OCI-LY3 (cell line): ENCODE data around the gene TUBA1B.

Source experiments
- H2AFZ ChIP-seq: fragments of 200-600, 300-600 bp; shearing (Covaris generic); 2 replicates; pipeline ENCODE4 v1.6.0; 2014; ENCODE audit warnings: antibody characterized with exemption, low read depth, low read length
- H3K27ac ChIP-seq: fragments of 200-600, 300-600 bp; sonication (generic); 2 replicates; pipeline ENCODE4 v1.5.1; 2014; ENCODE audit warnings: mild to moderate bottlenecking, low read length, moderate library complexity, mixed read lengths
- H3K27me3 ChIP-seq: fragments of 200-600, 300-600 bp; sonication (generic); 2 replicates; pipeline ENCODE4 v1.6.1; 2014; ENCODE audit warnings: low read depth, low read length, mixed read lengths
- H3K36me3 ChIP-seq: fragments of 200-600, 300-600 bp; sonication (generic); replicated peaks from 2 replicates; pipeline ENCODE3; 2014; ENCODE audit warnings: low read depth, low read length, mixed read lengths
- H3K4me1 ChIP-seq: fragments of 300-600, 200-600 bp; sonication (generic); 2 replicates; pipeline ENCODE4 v1.6.1; 2014; ENCODE audit warnings: low read length, mixed read lengths
- H3K4me2 ChIP-seq: fragments of 200-600, 300-600 bp; sonication (generic); 2 replicates; pipeline ENCODE4 v1.6.1; 2014; ENCODE audit warnings: low read length, mixed read lengths
- H3K4me3 ChIP-seq: fragments of 300-600, 200-600 bp; sonication (generic); 2 replicates; pipeline ENCODE4 v1.5.1; 2014; ENCODE audit warnings: antibody characterized with exemption, mild to moderate bottlenecking, low read length, moderate library complexity
- H3K79me2 ChIP-seq: fragments of 300-600, 200-600 bp; shearing (Covaris generic); 2 replicates; pipeline ENCODE4 v1.6.1; 2014; ENCODE audit warnings: mild to moderate bottlenecking, low read length, mixed read lengths
- H3K9ac ChIP-seq: fragments of 300-600, 200-600 bp; shearing (Covaris generic); 2 replicates; pipeline ENCODE4 v1.6.0; 2014; ENCODE audit warnings: mild to moderate bottlenecking, low read length, moderate library complexity
- H3K9me3 ChIP-seq: fragments of 200-600, 300-600 bp; shearing (Covaris generic); 2 replicates; pipeline ENCODE4 v1.6.1; 2014; ENCODE audit warnings: low read length, mixed read lengths; ENCODE audit not compliant: insufficient read depth
- H4K20me1 ChIP-seq: fragments of 200-600, 300-600 bp; sonication (generic); 2 replicates; pipeline ENCODE4 v1.6.1; 2016; ENCODE audit warnings: low read length, mixed read lengths; ENCODE audit not compliant: insufficient read depth
- CTCF ChIP-seq: fragments of 200-600, 300-600 bp; sonication (generic); IDR thresholded peaks from 2 replicates; pipeline ENCODE4 v1.5.1; 2014; ENCODE audit warnings: antibody characterized with exemption, low read length, low read depth
- EZH2phosphoT487 ChIP-seq: fragments of 200-600 bp; shearing (Covaris generic); IDR thresholded peaks from 2 replicates; pipeline ENCODE4 v1.6.1; 2018; ENCODE audit warnings: antibody characterized with exemption, mixed run types, low read depth

Gene TUBA1B

GRCh38 chr12:49089821-49090773 is 41.1 kb downstream of the TUBA1B start:
- no peaks in the 10 kb centered on the region for H3K36me3 ChIP-seq
- H3K9ac ChIP-seq: peak overlapping the region; percentile 12; the same call in 1 of the 2 replicates
- H3K4me1 ChIP-seq: peaks cover 27% of the 10 kb centered on the region
- H3K4me2 ChIP-seq: peak overlapping the region; percentile 80
- H2AFZ ChIP-seq: peak overlapping the region; percentile 41; the same call in 1 of the 2 replicates
- no peaks in the 10 kb centered on the region for H4K20me1 ChIP-seq
- no peak overlapping the region for H3K27ac ChIP-seq
- H3K27me3 ChIP-seq: peaks cover 53% of the 10 kb centered on the region
- peak overlapping the region; percentile 74 for H3K4me3 ChIP-seq
- TF ChIP-seq EZH2phosphoT487 (no peak), CTCF (peak; percentile 48)
- H3K79me2 ChIP-seq: no peaks in the 10 kb centered on the region
- H3K9me3 ChIP-seq: no peaks in the 10 kb centered on the region

- no peaks in the 10 kb centered on the region for H4K20me1 ChIP-seq
- no peak for TF ChIP-seq EZH2phosphoT487
- no peak for TF ChIP-seq CTCF
Measured at GRCh38 chr12:49088932-49089330, 42.3 kb downstream of the TUBA1B start.

GRCh38 chr12:49088150-49088931 is 42.9 kb downstream of the TUBA1B start:
- H3K27ac ChIP-seq: no peak overlapping the region
- peak overlapping the region; percentile 89 for H3K4me2 ChIP-seq
- peak overlapping the region; percentile 46 for H3K9ac ChIP-seq
- TF ChIP-seq EZH2phosphoT487 (no peak), CTCF (peak; percentile 79)
- no peaks in the 10 kb centered on the region for H3K36me3 ChIP-seq
- peaks cover 20% of the 10 kb centered on the region for H3K4me1 ChIP-seq
- peak overlapping the region; percentile 71 for H3K4me3 ChIP-seq
- H4K20me1 ChIP-seq: no peaks in the 10 kb centered on the region
- H3K27me3 ChIP-seq: peaks cover 37% of the 10 kb centered on the region
- H3K9me3 ChIP-seq: no peaks in the 10 kb centered on the region
- H2AFZ ChIP-seq: peak overlapping the region; percentile 99
- H3K79me2 ChIP-seq: no peaks in the 10 kb centered on the region

More at GRCh38 chr12:49088932-49089330, 42.3 kb downstream of the TUBA1B start:
- no peak overlapping the region for H3K9ac ChIP-seq
- 0 out of 2 replicates have a peak overlapping the region, but pooled peaks have one; percentile 99 for H2AFZ ChIP-seq
- peaks cover 42% of the 10 kb centered on the region for H3K27me3 ChIP-seq
- H3K4me3 ChIP-seq: peak overlapping the region; percentile 71; the same call in 1 of the 2 replicates
- no peaks in the 10 kb centered on the region for H3K9me3 ChIP-seq
- H3K4me1 ChIP-seq: peaks cover 26% of the 10 kb centered on the region
- peak overlapping the region; percentile 89 for H3K4me2 ChIP-seq
- no peaks in the 10 kb centered on the region for H3K79me2 ChIP-seq
- H3K36me3 ChIP-seq: no peaks in the 10 kb centered on the region
- H3K27ac ChIP-seq: no peak overlapping the region

- H3K4me1 ChIP-seq: peaks cover 10% of the 10 kb centered on the region
- H4K20me1 ChIP-seq: no peaks in the 10 kb centered on the region
- H3K79me2 ChIP-seq: no peaks in the 10 kb centered on the region
- no peaks in the 10 kb centered on the region for H3K9me3 ChIP-seq
- H3K27me3 ChIP-seq: peaks cover 17% of the 10 kb centered on the region
- H3K36me3 ChIP-seq: no peaks in the 10 kb centered on the region
- H3K9ac ChIP-seq: no peak overlapping the region
- H3K4me2 ChIP-seq: no peak overlapping the region
- TF ChIP-seq CTCF (no peak), EZH2phosphoT487 (no peak)
- no peak overlapping the region for H3K4me3 ChIP-seq
- no peak overlapping the region for H2AFZ ChIP-seq
- H3K27ac ChIP-seq: no peak overlapping the region
Measured at GRCh38 chr12:49086116-49086515, 45.1 kb downstream of the TUBA1B start.
